Measurements from ENCODE around the gene TNIP1. TPM values are rescaled to one million over a fixed set of nuclear protein-coding genes. Genes with fewer than 3 reads are reported as not detected.

Gene TNIP1
- total RNA-seq, 1 experiment from 2014 or later = 41.9 TPM

DNA sequence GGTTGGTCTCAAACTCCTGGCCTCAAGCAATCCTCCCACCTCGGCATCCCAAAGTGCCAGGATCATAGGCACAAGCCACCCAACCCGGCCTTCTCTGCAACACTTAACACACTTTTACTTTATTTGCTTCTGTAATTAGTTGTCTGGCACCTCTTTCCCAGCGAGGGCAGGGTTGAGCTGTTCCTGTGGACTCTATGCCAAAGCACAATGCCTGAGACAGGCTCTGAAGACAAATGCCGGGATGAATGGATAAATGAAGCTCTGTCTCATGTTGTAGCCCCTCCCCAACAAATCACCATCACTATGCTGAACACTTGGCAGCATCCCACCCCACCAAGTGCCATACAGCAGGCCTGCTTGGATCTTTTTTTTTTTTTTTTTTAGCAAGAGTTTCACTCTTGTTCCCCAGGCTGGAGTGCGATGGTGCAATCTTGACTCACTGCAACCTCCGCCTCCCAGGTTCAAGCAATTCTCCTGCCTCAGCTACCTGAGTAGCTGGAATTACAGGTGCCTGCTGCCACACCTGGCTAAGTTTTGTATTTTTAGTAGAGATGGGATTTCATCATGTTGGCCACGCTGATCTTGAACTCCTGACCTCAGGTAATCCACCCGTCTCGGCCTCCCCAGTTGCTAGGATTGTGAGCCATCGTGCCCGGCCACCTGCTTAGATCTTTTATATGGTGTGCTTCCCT, 39.1 kb downstream of the TNIP1 start:
- DNase-seq (ENCODE audit: low spot score) = no peak

DNA sequence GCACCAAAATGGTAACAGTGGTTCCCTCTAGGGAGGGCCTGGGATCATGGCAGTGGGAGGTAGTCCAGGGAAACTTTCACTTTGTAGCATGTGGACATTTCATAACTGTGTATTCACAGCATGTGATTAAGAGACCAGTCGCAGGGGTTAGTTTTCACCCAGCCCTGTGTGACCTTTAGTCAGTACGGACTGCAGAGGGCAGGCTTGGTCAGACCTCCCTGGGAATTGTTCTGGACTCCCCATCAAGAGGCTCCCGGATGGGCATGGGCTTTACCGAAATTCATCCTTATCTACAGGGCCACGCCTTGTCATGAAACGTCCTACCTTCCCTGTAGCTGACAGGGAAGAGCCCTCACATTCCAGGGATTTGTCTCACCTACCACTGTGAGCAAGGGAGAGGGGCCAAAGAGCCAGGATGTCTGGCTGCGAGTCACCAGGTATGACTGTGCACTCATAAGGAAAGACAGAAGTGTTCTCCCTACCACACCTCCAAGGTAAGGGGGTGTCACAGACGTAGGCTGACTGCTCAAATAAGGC, 40.6 kb downstream of the TNIP1 start:
- no peak for DNase-seq (ENCODE audit: low spot score)

DNA sequence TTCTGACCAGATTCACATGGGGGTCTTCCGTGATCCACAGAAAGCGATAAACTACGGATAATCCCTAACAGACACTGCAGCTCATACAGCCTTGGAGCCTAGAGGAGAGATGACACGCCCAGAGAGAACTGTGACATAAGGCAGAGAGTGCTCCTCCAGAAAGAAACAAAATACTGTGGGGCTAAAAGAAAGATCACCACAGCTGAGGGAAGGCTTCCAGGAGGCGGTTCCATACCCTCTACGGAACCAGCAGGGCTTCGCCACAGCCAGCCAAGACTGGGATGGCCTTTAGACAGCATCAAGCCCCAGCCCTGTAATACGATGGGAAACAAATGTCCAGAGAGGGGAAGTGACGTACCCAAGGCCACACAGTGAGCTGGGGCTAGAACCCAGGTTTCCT, 41.2 kb downstream of the TNIP1 start:
- DNase-seq (ENCODE audit: low spot score) = no peak

- no peak for DNase-seq (ENCODE audit: low spot score)
Observed at GRCh38 chr5:151038801-151039238, 42.0 kb downstream of the TNIP1 start.

DNA sequence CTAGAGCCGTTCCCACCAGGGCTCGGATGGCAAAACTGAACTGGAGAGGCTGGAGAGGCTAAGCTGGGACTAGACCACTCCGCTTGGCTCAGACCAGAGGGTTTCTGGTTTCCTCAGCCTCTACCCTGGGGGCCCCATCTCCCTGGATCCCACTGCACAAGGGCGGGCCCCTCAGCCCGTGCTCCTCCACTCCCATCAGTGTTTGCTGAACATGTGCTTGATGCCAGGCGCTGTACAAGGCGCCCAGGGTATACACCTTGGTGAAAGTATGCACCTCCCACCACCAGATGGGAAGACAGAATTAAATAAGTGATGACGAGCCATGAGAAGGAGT, 42.5 kb downstream of the TNIP1 start:
- no peak for DNase-seq (ENCODE audit: low spot score)

GRCh38 chr5:151037561-151038411, 43.0 kb downstream of the TNIP1 start:
- DNase-seq (ENCODE audit: low spot score) = peak; percentile 27

DNA sequence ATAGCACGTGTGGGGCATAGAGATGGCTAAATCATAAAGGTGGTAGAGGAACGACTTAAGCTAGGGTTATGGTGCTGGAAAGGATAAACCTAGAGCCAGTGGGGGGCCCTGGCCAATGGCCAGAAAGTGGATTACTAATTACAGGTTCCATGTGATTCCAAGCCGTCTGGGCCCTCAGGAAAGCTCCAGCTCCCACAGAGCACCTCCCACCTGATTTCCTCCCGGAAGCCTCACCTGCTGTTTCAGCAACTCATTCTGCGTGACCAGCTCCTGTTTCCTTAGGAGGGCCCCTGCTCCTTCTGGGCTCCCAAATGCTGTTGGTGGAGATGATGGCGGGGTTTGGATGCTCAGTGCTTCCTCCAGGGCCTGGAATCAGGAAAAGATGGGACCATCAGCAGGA, 44.3 kb downstream of the TNIP1 start:
- no peak for DNase-seq (ENCODE audit: low spot score)

GRCh38 chr5:151034422-151035379, 46.1 kb downstream of the TNIP1 start:
- no peak for DNase-seq (ENCODE audit: low spot score)

DNA sequence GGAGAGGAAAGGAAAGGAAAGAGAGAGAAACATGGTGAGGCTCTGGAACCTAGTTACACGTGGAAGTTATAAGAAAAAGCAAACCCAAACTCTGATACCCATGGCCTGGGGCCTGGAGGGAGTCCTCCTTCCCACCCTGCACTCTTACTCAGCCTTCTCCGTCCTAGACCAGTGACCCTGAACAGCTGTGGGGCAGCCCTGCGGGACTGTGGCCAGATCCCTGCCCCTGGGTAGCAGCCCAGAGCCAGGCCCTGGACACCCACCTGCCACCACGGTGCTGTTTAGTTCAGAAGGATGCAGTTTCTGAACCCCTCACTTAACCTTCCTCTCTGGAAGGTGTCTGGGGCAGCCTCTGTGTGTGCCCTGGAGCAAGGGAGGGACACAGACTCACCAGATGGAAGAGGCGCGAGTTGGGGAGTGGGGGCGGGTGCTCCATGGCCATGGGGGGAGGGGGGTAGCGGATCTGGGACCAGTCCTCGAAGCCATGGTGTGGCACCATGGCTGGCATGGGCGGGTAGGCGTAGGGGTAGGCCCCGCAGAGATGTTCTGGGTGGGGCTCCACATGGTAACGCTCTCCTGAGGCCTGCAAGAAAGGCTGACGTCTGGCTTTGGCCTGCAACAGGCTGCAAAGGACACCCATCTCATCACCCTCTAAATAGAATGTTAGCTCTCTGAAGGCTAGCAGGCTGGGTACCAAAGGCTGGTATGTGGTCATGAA, 47.5 kb downstream of the TNIP1 start:
- no peak for DNase-seq (ENCODE audit: low spot score)

- no peak for DNase-seq (ENCODE audit: low spot score)
Observed at GRCh38 chr5:151031554-151031953, 49.3 kb downstream of the TNIP1 start.

- no peak for DNase-seq (ENCODE audit: low spot score)
Observed at GRCh38 chr5:151030379-151030778, 50.5 kb downstream of the TNIP1 start.

DNA sequence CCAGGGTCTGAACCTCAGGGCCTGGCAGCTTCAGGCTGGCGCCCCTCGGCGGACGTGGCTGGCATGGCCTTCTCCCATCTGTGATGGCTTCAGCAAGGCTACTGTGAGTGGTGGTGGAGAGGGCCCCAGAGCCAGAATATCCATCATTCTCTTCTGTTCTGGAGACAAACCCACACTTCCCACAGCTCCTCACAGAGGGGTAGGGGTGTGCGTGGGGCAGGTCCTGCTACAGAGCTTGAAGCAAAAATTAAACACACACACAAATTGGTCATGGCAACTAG, 50.8 kb downstream of the TNIP1 start:
- no peak for DNase-seq (ENCODE audit: low spot score)

GRCh38 chr5:151029179-151030055, 51.4 kb downstream of the TNIP1 start:
- DNase-seq (ENCODE audit: low spot score) = no peak

- no peak for DNase-seq (ENCODE audit: low spot score)
Observed at GRCh38 chr5:151028717-151029116, 52.1 kb downstream of the TNIP1 start.

- DNase-seq (ENCODE audit: low spot score) = no peak
Observed at GRCh38 chr5:151027961-151028479, 52.8 kb downstream of the TNIP1 start.

DNA sequence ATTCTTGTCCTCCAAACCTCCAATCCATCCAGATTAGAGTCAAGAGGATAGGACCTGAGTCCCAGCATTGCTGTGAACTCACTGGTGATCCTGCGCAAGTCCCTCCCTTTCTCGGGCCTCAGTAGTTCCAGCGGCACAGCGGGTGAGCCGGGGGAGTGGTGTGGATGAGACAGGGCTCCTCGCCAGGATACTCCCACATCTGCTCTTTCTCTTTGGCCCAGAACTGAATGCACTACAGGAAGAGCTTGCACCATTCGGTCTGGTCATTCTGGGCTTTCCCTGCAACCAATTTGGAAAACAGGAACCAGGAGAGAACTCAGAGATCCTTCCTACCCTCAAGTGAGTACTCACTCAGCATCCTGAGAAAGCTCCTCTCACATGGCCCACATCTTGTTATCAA, 54.2 kb downstream of the TNIP1 start:
- no peak for DNase-seq (ENCODE audit: low spot score)

DNA sequence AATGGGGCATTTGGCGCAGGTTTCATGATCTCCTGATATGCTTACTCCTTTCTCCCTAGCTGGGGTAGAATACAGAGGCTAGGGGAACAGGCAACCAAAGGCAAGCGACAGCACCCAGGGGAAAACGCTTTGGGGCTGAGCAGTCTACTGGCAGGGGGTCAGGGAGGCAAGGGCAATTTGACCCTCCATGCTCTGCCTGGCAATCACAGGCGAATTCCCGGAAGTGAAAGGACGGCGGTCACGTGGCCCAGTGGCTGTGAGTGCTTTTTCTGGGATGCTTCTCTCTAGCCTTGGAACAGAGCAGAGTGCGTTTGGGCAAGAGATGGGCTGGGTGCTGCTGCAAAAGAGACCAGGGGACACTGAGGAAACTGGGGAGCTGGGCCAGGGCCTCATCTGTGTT, 54.7 kb downstream of the TNIP1 start:
- no peak for DNase-seq (ENCODE audit: low spot score)

- no peak for DNase-seq (ENCODE audit: low spot score)
Observed at GRCh38 chr5:151025250-151025606, 55.6 kb downstream of the TNIP1 start.

- DNase-seq (ENCODE audit: low spot score) = no peak
Observed at GRCh38 chr5:151024440-151025249, 56.2 kb downstream of the TNIP1 start.
